Activated CD8-positive, alpha-beta memory T cell treated with anti-CD3 and anti-CD28 coated beads, Interleukin-2, amount 50 U/mL, for 1 hour (primary cell): ENCODE measurements around the gene GAL3ST3.

ENCODE experiments used
- DNase-seq: peaks from one replicate; pipeline ENCODE4 v3.0.0-alpha.2; 2020; ENCODE audit errors: extremely low read depth

Gene GAL3ST3

DNA sequence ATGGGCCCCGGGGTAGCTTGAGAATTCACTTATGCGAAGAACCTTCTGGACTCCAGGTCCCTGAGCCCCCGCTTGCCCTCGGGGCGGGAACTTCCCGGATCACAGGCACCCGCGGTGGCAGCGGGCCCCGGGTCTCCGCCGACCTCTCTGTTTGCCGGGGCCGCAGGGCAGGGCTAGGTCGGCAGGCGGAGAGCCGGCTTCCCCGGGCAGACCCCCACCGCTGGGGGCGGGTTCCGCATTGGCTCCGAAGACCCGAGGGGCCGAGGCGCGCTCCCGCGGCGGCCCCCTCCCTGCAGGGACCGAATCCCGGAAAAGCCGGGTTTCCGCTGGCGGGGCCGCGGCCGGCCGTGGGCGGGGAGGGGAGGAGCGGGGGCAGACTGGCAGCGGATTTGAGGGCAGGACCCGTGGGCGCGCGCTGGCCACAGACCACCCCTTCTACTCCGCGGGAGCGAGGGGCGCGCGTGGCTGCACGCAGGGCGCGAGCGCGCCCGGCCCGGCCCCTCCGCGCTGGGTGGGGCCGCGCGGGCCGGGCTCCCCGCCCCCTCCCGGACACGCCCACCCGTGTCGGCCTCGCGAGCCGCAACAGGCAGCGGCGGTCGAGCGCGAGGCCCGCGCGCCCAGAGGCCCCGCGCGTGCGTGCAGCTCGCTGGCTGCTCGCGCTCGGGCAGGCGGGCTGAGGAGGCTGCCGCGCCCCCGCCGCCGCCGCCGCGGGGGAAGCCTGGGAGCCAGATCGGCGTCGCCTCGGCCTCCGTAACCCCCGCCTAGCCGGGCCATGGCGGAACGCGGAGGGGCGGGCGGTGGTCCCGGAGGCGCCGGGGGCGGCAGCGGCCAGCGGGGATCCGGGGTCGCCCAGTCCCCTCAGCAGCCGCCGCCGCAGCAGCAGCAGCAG is 21.0 kb upstream of the GAL3ST3 start, which contains the start of gene PACS1:
PACS1 (plus strand) TSS at position 558 of the 889 bp plus-strand sequence; CDS start at position 773, 215 bp downstream.
- DNase-seq = peak; percentile 45

GRCh38 chr11:66068923-66069714 is 20.2 kb upstream of the GAL3ST3 start:
- DNase-seq = no peak

DNA sequence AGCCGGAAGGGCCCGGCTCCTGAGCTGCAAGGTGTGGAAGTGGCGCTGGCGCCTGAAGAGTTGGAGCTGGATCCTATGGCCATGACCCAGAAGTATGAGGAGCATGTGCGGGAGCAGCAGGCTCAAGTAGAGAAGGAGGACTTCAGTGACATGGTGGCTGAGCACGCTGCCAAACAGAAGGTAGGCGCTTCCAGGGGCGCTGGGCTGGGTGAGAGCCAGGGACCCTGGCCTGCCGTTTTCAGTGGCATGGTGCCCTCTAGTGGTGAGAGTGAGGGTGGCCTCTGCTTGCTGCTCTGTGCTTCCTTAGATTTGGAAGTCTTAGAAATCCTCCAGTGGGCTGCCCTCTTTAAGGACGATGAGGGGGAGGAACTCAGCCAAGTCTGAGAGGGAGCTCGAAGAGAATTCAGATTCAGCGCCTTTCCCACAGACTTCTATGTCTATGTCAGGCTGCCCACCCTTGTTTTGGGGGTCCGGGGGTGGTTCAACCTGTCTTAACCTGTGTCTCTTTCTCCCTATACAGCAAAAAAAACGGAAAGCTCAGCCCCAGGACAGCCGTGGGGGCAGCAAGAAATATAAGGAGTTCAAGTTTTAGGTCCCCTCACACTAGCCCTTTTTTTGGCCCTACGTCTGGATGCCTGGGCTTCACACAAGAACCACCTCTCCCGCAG is 19.3 kb upstream of the GAL3ST3 start:
- peak; percentile 50 for DNase-seq

- no peak for DNase-seq
Measured at GRCh38 chr11:66067640-66068039, 18.7 kb upstream of the GAL3ST3 start.

- no peak for DNase-seq
Measured at GRCh38 chr11:66066751-66067150, 17.8 kb upstream of the GAL3ST3 start.

- no peak for DNase-seq
Measured at GRCh38 chr11:66064571-66064970, 15.6 kb upstream of the GAL3ST3 start.

- no peak for DNase-seq
Measured at GRCh38 chr11:66063900-66064299, 14.9 kb upstream of the GAL3ST3 start.

GRCh38 chr11:66062408-66062807 is 13.4 kb upstream of the GAL3ST3 start:
- no peak for DNase-seq

DNA sequence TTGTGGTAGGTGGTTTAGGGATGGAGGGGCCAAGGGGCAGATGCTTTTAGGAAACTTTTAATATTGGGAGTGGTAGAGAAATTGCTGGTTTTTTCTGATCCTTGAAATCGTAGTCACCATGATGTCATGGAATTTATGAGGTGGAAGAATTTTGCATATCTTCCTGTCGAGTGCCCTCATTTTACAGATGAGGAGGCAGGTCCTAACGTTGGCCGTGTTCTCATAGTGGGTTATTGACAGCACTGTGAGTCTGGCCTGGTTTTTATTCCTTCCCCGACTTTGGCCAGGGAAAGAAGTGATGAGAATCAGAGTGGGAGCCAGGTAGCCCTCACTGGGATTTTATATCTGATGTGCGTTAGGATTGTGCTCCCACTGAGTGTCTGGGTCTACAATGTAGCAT is 12.3 kb upstream of the GAL3ST3 start:
- DNase-seq = no peak

DNA sequence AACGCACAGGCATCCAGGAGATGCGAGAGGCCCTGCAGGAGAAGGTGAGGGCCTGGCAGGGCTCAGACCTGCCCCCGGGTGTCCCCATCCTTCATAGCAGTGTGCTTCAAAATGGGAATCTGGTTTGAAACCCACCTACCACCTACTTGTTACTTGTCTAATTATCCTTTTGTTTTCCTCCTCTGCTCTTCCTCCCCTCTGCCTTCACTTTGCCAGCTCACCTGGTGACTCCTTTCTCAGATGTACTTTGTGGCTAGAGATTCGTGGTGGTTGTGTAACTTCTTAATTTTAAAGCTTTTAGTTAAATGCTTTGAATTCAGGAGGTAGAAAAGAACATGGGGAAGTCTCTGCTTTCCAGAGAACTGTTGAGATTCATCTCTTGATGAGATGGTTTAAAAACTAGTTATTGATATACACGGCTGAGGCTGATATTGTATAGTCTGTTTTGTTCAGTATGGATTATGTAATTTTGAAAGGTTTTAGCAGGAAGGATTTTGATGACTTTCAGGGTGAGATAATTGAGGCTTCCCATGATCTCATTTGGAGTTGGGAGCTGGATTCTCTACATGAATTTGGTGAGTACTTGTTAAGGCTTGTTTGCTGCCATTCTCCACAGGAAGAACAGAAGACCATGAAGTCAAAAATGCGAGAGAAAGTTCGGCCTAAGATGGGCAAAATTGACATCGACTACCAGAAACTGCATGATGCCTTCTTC is 11.2 kb upstream of the GAL3ST3 start:
- DNase-seq = no peak

DNA sequence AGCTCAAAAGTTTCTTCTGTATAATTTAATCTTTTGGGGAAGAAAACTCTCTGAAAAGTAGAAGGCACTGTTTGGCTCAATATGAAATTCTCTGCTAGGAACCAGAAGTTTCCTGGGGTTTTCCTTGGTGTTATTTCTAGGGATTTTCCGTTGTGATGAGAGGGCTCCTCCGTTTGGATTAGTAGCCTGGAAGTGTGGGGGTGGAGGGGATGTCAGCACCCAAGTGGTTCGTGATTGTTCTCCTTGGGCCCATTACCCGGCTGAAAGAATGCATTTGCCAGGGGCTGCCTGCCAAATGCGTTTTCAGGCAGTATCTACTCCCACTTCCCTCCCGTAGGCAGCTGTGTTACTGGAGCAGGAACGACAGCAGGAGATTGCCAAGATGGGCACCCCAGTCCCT is 7.5 kb upstream of the GAL3ST3 start:
- DNase-seq = no peak

DNA sequence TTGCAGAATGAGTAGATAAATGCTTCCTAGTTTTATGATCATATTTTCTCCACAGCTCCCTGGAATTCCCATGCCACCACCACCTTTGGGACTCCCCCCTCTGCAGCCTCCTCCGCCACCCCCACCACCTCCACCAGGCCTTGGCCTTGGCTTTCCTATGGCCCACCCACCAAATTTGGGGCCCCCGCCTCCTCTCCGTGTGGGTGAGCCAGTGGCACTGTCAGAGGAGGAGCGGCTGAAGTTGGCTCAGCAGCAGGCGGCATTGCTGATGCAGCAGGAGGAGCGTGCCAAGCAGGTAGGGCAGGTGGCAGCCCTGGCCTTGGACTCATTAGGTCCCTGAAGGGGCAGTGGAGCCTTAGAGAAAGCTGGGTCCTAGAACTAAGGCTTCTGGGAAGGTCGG is 6.1 kb upstream of the GAL3ST3 start:
- DNase-seq = no peak

- DNase-seq = no peak
Measured at GRCh38 chr11:66052664-66052982, 3.7 kb upstream of the GAL3ST3 start.

- peak; percentile 87 for DNase-seq
Measured at GRCh38 chr11:66051766-66052663, 3.1 kb upstream of the GAL3ST3 start, which contains the start of gene SF3B2. Gene SF3B2, plus strand, starts transcription at chr11:66052364. Its CDS starts 21 bp downstream, at chr11:66052385.

DNA sequence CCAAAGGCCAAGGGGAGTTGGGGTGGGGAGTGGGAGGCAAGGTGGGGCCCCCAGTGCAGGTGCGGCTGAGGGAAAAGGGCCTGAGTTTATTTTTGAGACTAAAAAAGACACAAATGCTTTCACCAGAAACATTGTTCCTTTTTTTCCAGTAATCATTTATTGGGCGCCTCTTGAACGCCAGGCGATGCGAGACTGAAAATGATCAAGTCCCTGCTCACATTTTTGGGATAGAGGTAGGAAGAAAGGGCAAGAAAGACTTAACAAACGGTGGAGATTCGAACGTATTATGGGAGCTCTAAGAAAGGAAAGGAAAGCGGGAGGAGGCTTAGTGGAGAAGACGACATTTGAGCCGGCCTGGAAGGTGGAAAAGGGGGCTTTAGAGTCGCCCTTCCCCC is 2.4 kb upstream of the GAL3ST3 start:
- no peak for DNase-seq

DNA sequence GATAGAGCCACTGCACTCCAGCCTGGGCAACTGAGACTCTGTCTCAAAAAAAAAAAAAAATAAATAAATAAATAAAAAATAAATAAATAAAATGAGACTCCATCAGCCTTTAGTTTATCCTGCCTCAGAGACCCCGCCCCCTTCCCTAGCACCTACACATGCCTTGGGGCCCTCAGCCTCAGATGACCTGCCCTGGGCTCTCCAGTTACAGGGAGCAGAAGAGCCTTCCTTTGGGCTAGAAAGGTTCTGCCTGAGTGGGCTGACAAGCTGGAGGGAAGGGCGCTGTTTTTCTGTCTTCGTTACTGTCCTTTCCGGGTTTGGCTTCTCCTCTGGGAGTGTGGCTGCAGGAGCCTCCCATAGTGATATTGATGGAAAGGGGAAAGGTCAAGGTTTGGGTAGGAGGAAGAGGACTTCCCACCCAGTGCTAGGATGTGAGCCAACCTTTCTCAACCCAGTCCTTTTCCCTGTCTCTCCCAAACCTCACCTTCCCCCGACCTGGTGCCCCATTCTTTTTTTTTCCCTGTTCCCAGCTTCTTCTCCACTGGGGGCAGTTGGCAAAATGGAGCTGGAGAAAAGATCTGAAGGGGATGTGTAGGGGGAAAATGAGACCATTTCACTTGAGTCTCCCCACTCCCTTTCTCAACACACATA is 1.7 kb upstream of the GAL3ST3 start:
- DNase-seq = no peak

- DNase-seq = no peak
Measured at GRCh38 chr11:66047541-66048365, 1.2 kb downstream of the GAL3ST3 start.

DNA sequence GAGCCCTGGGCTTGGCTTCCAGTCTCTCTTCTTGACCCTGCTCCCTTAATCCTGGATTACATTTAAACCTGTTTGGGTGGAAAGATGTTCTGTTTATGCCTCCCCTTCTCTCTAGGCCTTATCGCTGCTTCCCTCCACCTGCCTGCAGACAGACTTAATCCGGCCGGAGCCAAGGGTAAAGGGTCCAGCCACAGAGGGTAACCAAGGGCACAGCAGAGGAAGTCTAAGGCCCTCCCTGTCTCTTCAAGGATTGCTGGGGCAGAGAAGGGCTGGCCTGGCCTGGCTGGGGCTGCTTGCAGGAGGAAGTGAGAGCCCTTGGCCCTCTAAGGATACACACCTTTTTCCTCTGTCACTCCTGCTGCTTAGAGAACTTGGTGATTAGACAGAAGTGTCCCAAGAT is 2.1 kb downstream of the GAL3ST3 start:
- no peak for DNase-seq

DNA sequence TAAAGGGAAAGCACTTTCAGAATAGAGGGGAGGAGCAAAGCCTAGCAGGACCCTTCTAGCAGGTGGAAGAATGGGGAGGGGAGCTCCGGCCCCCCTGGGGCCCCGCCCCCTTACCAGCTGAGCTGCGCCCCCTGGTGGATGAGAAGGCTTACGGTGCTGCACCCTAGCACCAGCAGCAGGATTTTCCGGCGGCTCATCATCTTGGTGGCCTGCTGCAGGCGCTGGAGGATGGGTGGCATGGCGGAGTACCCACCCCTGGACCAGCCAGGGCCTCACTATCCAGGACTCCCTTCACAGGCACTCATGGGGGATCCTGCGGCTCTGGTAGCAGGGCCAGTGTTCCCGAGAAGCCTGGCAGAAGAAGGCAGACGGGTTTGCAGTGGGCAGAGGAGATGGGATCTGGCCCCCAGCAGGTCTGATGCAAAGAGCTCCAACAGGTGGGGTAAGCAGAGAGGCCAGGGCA is 3.8 kb downstream of the GAL3ST3 start:
- peak; percentile 47 for DNase-seq
